SK-N-SH (cell line): Measurements from ENCODE around the gene AP2A1. TPM values are rescaled to one million over a fixed set of nuclear protein-coding genes. Genes with fewer than 3 reads are reported as not detected.
A peak's percentile ranks its signal among the peaks of the same experiment; 100 is the strongest.

ENCODE experiments used
- CTCF ChIA-PET: fragments of 300-600, 350-600 bp; formaldehyde crosslinking; extraction: SDS; loops from one replicate; lab custom pipeline; 2021; lab: Yijun Ruan, JAX
- POLR2A ChIA-PET: fragments of 350-600 bp; sonication (Branson Sonifier 250); formaldehyde crosslinking; extraction: SDS; loops from one replicate; lab custom pipeline; 2020; ENCODE audit warnings: antibody characterized with exemption, inconsistent platforms; lab: Yijun Ruan, JAX
- DNase-seq: peaks from one replicate; pipeline ENCODE4 v3.0.0; 2012
- H2AFZ ChIP-seq: fragments of 200-600 bp; sonication (generic); 2 replicates; pipeline ENCODE4 v1.8.1; 2016; ENCODE audit warnings: antibody characterized with exemption, mild to moderate bottlenecking, low read depth
- H3F3A ChIP-seq: fragments of 200-600 bp; sonication (generic); replicated peaks from 2 replicates; pipeline ENCODE3; 2016; ENCODE audit warnings: antibody characterized with exemption, mild to moderate bottlenecking; ENCODE audit not compliant: insufficient read depth
- H3K27ac ChIP-seq, 2 experiments: fragments of 200-500 bp in 1 of 2; fragments of 200-600 bp in 1 of 2; sonication (Bioruptor generic) in 1 of 2; sonication (generic), shearing (Covaris generic) in 1 of 2; 2 replicates each; pipeline versions ENCODE4 v1.5.1 to v1.6.1; 2014 to 2016; ENCODE audit warnings: low read depth in 2 of 2, inconsistent platforms in 1 of 2, low read length in 1 of 2, mild to moderate bottlenecking in 1 of 2, mixed read lengths in 1 of 2
- H3K27me3 ChIP-seq: fragments of 200-600 bp; sonication (generic), shearing (Covaris generic); 2 replicates; pipeline ENCODE4 v1.6.1; 2016; ENCODE audit warnings: mixed run types; ENCODE audit not compliant: insufficient read depth
- H3K36me3 ChIP-seq, 2 experiments: fragments of 200-500 bp in 1 of 2; fragments of 200-600 bp in 1 of 2; sonication (Bioruptor generic) in 1 of 2; sonication (generic) in 1 of 2; replicated peaks in 1 of 2; 2 replicates each; pipeline versions ENCODE3 to v1.5.1; 2014 to 2016; ENCODE audit warnings: low read length in 1 of 2, mild to moderate bottlenecking in 1 of 2; ENCODE audit not compliant: insufficient read depth in 2 of 2, control insufficient read depth in 1 of 2
- H3K4me1 ChIP-seq, 2 experiments: fragments of 200-500 bp in 1 of 2; fragments of 200-600 bp in 1 of 2; sonication (Bioruptor generic) in 1 of 2; sonication (generic), shearing (Covaris generic) in 1 of 2; 2 replicates each; pipeline versions ENCODE4 v1.5.1 to v1.6.1; 2014 to 2016; ENCODE audit warnings: low read depth in 1 of 2, low read length in 1 of 2, mixed run types in 1 of 2; ENCODE audit not compliant: insufficient read depth in 2 of 2, control insufficient read depth in 1 of 2
- H3K4me2 ChIP-seq: fragments of 200-600 bp; sonication (generic), shearing (Covaris generic); 2 replicates; pipeline ENCODE4 v1.6.1; 2017; ENCODE audit warnings: mixed run types
- H3K4me3 ChIP-seq, 2 experiments: fragments of 200-500 bp in 1 of 2; fragments of 200-600 bp in 1 of 2; sonication (Bioruptor generic) in 1 of 2; sonication (generic), shearing (Covaris generic) in 1 of 2; 2 replicates each; pipeline versions ENCODE4 v1.5.1 to v1.8.1; 2014 to 2016; ENCODE audit warnings: low read depth in 2 of 2, inconsistent platforms in 1 of 2, low read length in 1 of 2, mild to moderate bottlenecking in 1 of 2, mixed read lengths in 1 of 2, moderate library complexity in 1 of 2
- H3K79me2 ChIP-seq: fragments of 200-600 bp; sonication (generic); 2 replicates; pipeline ENCODE4 v1.8.1; 2017; ENCODE audit warnings: mild to moderate bottlenecking; ENCODE audit not compliant: insufficient read depth
- H3K9ac ChIP-seq: fragments of 200-600 bp; sonication (generic); 2 replicates; pipeline ENCODE4 v1.6.1; 2017; ENCODE audit warnings: mixed run types
- H3K9me2 ChIP-seq: fragments of 200-600 bp; sonication (generic); 2 replicates; pipeline ENCODE4 v1.6.1; 2017; ENCODE audit warnings: mixed run types
- H3K9me3 ChIP-seq: fragments of 200-600 bp; sonication (generic); 2 replicates; pipeline ENCODE4 v1.6.1; 2017; ENCODE audit warnings: mixed run types, mild to moderate bottlenecking, moderate library complexity
- H4K20me1 ChIP-seq: fragments of 200-600 bp; sonication (generic); 2 replicates; pipeline ENCODE4 v1.6.1; 2017; ENCODE audit warnings: mild to moderate bottlenecking, mixed run types; ENCODE audit not compliant: insufficient read depth
- ELF1 ChIP-seq: IDR thresholded peaks from 2 replicates; pipeline ENCODE4 v1.4.0; 2012
- EP300 ChIP-seq, 2 experiments: IDR thresholded peaks; 2 replicates each; pipeline versions ENCODE4 v1.4.0 to v1.6.1; 2012; ENCODE audit warnings: borderline replicate concordance in 1 of 2, low read depth in 1 of 2, low read length in 1 of 2
- FOSL2 ChIP-seq: IDR thresholded peaks from 2 replicates; pipeline ENCODE4 v1.4.0; 2012; ENCODE audit warnings: low read depth, mild to moderate bottlenecking, moderate library complexity, borderline replicate concordance
- GABPA ChIP-seq: IDR thresholded peaks from 2 replicates; pipeline ENCODE4 v1.4.0; 2012; ENCODE audit warnings: low read depth, mild to moderate bottlenecking
- MXI1 ChIP-seq: IDR thresholded peaks from 2 replicates; pipeline ENCODE4 v1.6.1; 2012; ENCODE audit warnings: mild to moderate bottlenecking, low read depth, low read length, improper control_type of control experiment
- NRF1 ChIP-seq: IDR thresholded peaks from 2 replicates; pipeline ENCODE4 v1.6.1; 2012; ENCODE audit warnings: low read depth, mild to moderate bottlenecking, low read length
- POLR2AphosphoS5 ChIP-seq: IDR thresholded peaks from 2 replicates; pipeline ENCODE4 v1.6.1; 2012; ENCODE audit warnings: low read depth, low read length
- RAD21 ChIP-seq: IDR thresholded peaks from 2 replicates; pipeline ENCODE4 v1.6.1; 2012; ENCODE audit warnings: mild to moderate bottlenecking, low read length
- RCOR1 ChIP-seq: fragments of 150-350 bp; IDR thresholded peaks from 2 replicates; pipeline ENCODE4 v1.6.1; 2017; ENCODE audit warnings: antibody characterized with exemption, low read length
- SIN3A ChIP-seq: IDR thresholded peaks from 2 replicates; pipeline ENCODE4 v1.6.1; 2012; ENCODE audit warnings: low read depth, mild to moderate bottlenecking, low read length, moderate library complexity, borderline replicate concordance
- TAF1 ChIP-seq: IDR thresholded peaks from 2 replicates; pipeline ENCODE4 v1.6.1; 2012; ENCODE audit warnings: low read depth, mild to moderate bottlenecking, low read length, moderate library complexity, borderline replicate concordance
- TCF12 ChIP-seq: IDR thresholded peaks from 2 replicates; pipeline ENCODE4 v1.4.0; 2012
- USF2 ChIP-seq: fragments of 150-350 bp; IDR thresholded peaks from 2 replicates; pipeline ENCODE4 v1.6.1; 2017; ENCODE audit warnings: antibody characterized with exemption, low read length, low read depth, borderline replicate concordance
- YY1 ChIP-seq: IDR thresholded peaks from 2 replicates; pipeline ENCODE4 v1.4.0; 2012; ENCODE audit warnings: low read depth, mild to moderate bottlenecking
- WGBS: methylation state at CpG from one replicate; pipeline ENCODE4 v1.1.6; 2017; ENCODE audit warnings: low lambda C conversion rate; 5-methylcytosine and 5-hydroxymethylcytosine counted together
- polyA plus RNA-seq, 3 experiments: library from polyadenylated mRNA; depleted of rRNA; stranded (reverse); fragments of >200 nt; gene quantifications; 2 replicates each; pipeline ENCODE4 v1.2.3, GENCODE V29; 2012
- TF ChIP-seq, protein P1 (sequence below): IDR thresholded peaks from 2 replicates; pipeline ENCODE4 v1.4.0; 2012; ENCODE audit warnings: low read depth
- TF ChIP-seq, protein P2 (sequence below): IDR thresholded peaks from 2 replicates; pipeline ENCODE4 v1.4.0; 2012; ENCODE audit warnings: low read depth, borderline replicate concordance
- TF ChIP-seq, protein P3 (sequence below): IDR thresholded peaks from 2 replicates; pipeline ENCODE4 v1.4.0; 2012; ENCODE audit warnings: low read depth, borderline replicate concordance

Gene AP2A1
- polyA plus RNA-seq, 1 of the 3 experiments (the other 2 are of a cell fraction), result 74.8 TPM

- no peak for TF ChIP-seq MXI1
- no peak for TF ChIP-seq EP300 (IDR thresholded peaks at IDR 0.05; ENCODE audit: borderline replicate concordance in 1 of 2, low read depth in 1 of 2, low read length in 1 of 2)
- no peak for TF ChIP-seq RCOR1
These were observed 44.5 kb downstream of the AP2A1 start (continued) for GRCh38 chr19:49811328-49811727.

GRCh38 chr19:49812452-49812996, 45.7 kb downstream of the AP2A1 start:
- Histone ChIP-seq H2AFZ (peak overlapping the region; percentile 88), H3F3A (peaks cover 30% of the 10 kb centered on the region), H3K79me2 (no peaks in the 10 kb centered on the region), H3K27ac (peak overlapping the region; percentile 95 to 96), H4K20me1 (peaks cover 4% of the 10 kb centered on the region; the same call in 1 of the 2 replicates), H3K9me2 (no peaks in the 10 kb centered on the region), H3K36me3 (peaks cover 0 to 5% of the 10 kb centered on the region in 2 experiments), H3K27me3 (no peaks in the 10 kb centered on the region), H3K4me3 (peak overlapping the region; percentile 65 to 76), H3K9me3 (no peaks in the 10 kb centered on the region), H3K4me2 (peak overlapping the region; percentile 89), H3K9ac (peak overlapping the region; percentile 92), H3K4me1 (peaks cover 12 to 21% of the 10 kb centered on the region in 2 experiments)
- POLR2A ChIA-PET, result interaction anchor here (0.6 to 2.0 kb wide), 6 partner anchors 10 to 100 kb away, joined by 3 to 15 read pairs (median 7); partner anchors contain the start of genes AKT1S1, PTOV1 and TBC1D17
- CTCF ChIA-PET, result interaction anchor here (1.0 to 1.6 kb wide), 3 partner anchors 38 to 135 kb away, joined by 3 to 5 read pairs (median 3); partner anchors contain the start of genes CPT1C and PRMT1
- no peak for DNase-seq
- TF ChIP-seq, protein P1, sequence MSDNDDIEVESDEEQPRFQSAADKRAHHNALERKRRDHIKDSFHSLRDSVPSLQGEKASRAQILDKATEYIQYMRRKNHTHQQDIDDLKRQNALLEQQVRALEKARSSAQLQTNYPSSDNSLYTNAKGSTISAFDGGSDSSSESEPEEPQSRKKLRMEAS, result no peak
- WGBS, result 56% methylated on average over 11 of the region's 11 CpGs

GRCh38 chr19:49812997-49813861, 46.4 kb downstream of the AP2A1 start, which contains the start of gene FUZ:
Gene FUZ (minus strand): TSS chr19:49813292. CDS start chr19:49813106, 186 bp downstream.
- Histone ChIP-seq H3K9me2 (no peaks in the 10 kb centered on the region), H4K20me1 (peaks cover 3% of the 10 kb centered on the region; the same call in 1 of the 2 replicates), H3K4me1 (peaks cover 12 to 21% of the 10 kb centered on the region in 2 experiments), H3K36me3 (no peaks in the 10 kb centered on the region), H3K79me2 (peaks cover 1% of the 10 kb centered on the region), H2AFZ (peak within 1 kb of the TSS; percentile 88), H3K4me2 (peak within 1 kb of the TSS; percentile 89), H3K27me3 (no peaks in the 10 kb centered on the region), H3F3A (peaks cover 26% of the 10 kb centered on the region), H3K27ac (peak within 1 kb of the TSS; percentile 95 to 96), H3K9me3 (no peaks in the 10 kb centered on the region), H3K9ac (peak within 1 kb of the TSS; percentile 92), H3K4me3 (peak within 1 kb of the TSS; percentile 65 to 76)
- WGBS, result 2% methylated on average over 30 of the region's 45 CpGs
- POLR2A ChIA-PET, result interaction anchor here (0.9 to 2.0 kb wide), 6 partner anchors 11 to 64 kb away, joined by 3 to 15 read pairs (median 7); partner anchors contain the start of genes AKT1S1, PTOV1 and TBC1D17
- CTCF ChIA-PET, result interaction anchor here (0.6 to 1.6 kb wide), 5 partner anchors 37 to 136 kb away, joined by 3 to 6 read pairs (median 3); partner anchors contain the start of genes CPT1C and PRMT1
- DNase-seq, result peak; percentile 91
- TF ChIP-seq, protein P2, sequence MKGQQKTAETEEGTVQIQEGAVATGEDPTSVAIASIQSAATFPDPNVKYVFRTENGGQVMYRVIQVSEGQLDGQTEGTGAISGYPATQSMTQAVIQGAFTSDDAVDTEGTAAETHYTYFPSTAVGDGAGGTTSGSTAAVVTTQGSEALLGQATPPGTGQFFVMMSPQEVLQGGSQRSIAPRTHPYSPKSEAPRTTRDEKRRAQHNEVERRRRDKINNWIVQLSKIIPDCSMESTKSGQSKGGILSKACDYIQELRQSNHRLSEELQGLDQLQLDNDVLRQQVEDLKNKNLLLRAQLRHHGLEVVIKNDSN, result peak; percentile 17; the same call in 1 of the 2 replicates
- TF ChIP-seq FOSL2, result no peak
- TF ChIP-seq, protein P1, result peak; percentile 77
- no peak for TF ChIP-seq RCOR1
- peak; percentile 97 for TF ChIP-seq MXI1
- TF ChIP-seq YY1, result peak; percentile 99
- peak; percentile 27; the same call in 1 of the 2 replicates for TF ChIP-seq TCF12
- TF ChIP-seq NRF1, result no peak
- no peak for TF ChIP-seq USF2
- TF ChIP-seq TAF1, result peak; percentile 83
- no peak for TF ChIP-seq EP300 (IDR thresholded peaks at IDR 0.05; ENCODE audit: borderline replicate concordance in 1 of 2, low read depth in 1 of 2, low read length in 1 of 2)
- TF ChIP-seq, protein P3, sequence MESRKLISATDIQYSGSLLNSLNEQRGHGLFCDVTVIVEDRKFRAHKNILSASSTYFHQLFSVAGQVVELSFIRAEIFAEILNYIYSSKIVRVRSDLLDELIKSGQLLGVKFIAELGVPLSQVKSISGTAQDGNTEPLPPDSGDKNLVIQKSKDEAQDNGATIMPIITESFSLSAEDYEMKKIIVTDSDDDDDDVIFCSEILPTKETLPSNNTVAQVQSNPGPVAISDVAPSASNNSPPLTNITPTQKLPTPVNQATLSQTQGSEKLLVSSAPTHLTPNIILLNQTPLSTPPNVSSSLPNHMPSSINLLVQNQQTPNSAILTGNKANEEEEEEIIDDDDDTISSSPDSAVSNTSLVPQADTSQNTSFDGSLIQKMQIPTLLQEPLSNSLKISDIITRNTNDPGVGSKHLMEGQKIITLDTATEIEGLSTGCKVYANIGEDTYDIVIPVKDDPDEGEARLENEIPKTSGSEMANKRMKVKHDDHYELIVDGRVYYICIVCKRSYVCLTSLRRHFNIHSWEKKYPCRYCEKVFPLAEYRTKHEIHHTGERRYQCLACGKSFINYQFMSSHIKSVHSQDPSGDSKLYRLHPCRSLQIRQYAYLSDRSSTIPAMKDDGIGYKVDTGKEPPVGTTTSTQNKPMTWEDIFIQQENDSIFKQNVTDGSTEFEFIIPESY, result no peak
- peak; percentile 68; the same call in 1 of the 2 replicates for TF ChIP-seq SIN3A
- TF ChIP-seq RAD21, result peak; percentile 33
- TF ChIP-seq POLR2AphosphoS5, result 0 out of 2 replicates have a peak, but pooled peaks have one; percentile 29
- TF ChIP-seq GABPA, result peak; percentile 93
- peak; percentile 74; the same call in 1 of the 2 replicates for TF ChIP-seq ELF1
